Mesenchymal stem cell (in vitro differentiated cells and primary cell): ENCODE results near the gene HHLA2.

Experiments used
- DNase-seq: peaks from one replicate; pipeline ENCODE4 v3.0.0-alpha.2; 2013
- H2AFZ ChIP-seq: one replicate; pipeline ENCODE4 v1.6.1; 2013; ENCODE audit warnings: low read depth, mild to moderate bottlenecking, control low read depth, inconsistent platforms, low read length, moderate library complexity
- H2AK5ac ChIP-seq: 2 replicates; pipeline ENCODE4 v1.6.1; 2013; ENCODE audit warnings: low read length, moderate library complexity, mild to moderate bottlenecking, inconsistent platforms; ENCODE audit not compliant: severe bottlenecking
- H2BK120ac ChIP-seq: one replicate; pipeline ENCODE4 v1.6.1; 2013; ENCODE audit warnings: low read depth, mild to moderate bottlenecking, inconsistent platforms, low read length, moderate library complexity
- H2BK12ac ChIP-seq, 2 experiments: one replicate each; pipeline ENCODE4 v1.6.1; 2013; ENCODE audit warnings: inconsistent platforms in 2 of 2, low read length in 2 of 2, mild to moderate bottlenecking in 2 of 2, moderate library complexity in 2 of 2, control low read depth in 1 of 2
- H2BK15ac ChIP-seq: one replicate; pipeline ENCODE4 v1.6.1; 2013; ENCODE audit warnings: mild to moderate bottlenecking, low read depth, inconsistent platforms; ENCODE audit not compliant: poor library complexity, severe bottlenecking
- H2BK5ac ChIP-seq: 2 replicates; pipeline ENCODE4 v1.6.1; 2013; ENCODE audit warnings: low read depth, mild to moderate bottlenecking, low read length, control low read depth, inconsistent platforms; ENCODE audit not compliant: poor library complexity, severe bottlenecking
- H3K14ac ChIP-seq, 2 experiments: one replicate each; pipeline ENCODE4 v1.6.1; 2013; ENCODE audit warnings: inconsistent platforms in 2 of 2, low read length in 2 of 2, control low read depth in 1 of 2, mild to moderate bottlenecking in 1 of 2, moderate library complexity in 1 of 2
- H3K18ac ChIP-seq, 2 experiments: one replicate each; pipeline ENCODE4 v1.6.1; 2013; ENCODE audit warnings: inconsistent platforms in 2 of 2, low read length in 2 of 2, control low read depth in 1 of 2, low read depth in 1 of 2, mild to moderate bottlenecking in 1 of 2
- H3K23ac ChIP-seq, 2 experiments: one replicate each; pipeline ENCODE4 v1.6.1; 2013; ENCODE audit warnings: inconsistent platforms in 2 of 2, low read length in 2 of 2, mild to moderate bottlenecking in 2 of 2, moderate library complexity in 2 of 2, control low read depth in 1 of 2
- H3K27ac ChIP-seq: 2 replicates; pipeline ENCODE4 v1.5.1; 2013; ENCODE audit warnings: mild to moderate bottlenecking, moderate library complexity, low read length, control low read depth, inconsistent platforms; ENCODE audit not compliant: poor library complexity, severe bottlenecking
- H3K27me3 ChIP-seq, 2 experiments: 2 replicates each; pipeline versions ENCODE4 v1.6.1 to v1.7.0; 2013; ENCODE audit warnings: low read length in 2 of 2, mild to moderate bottlenecking in 2 of 2, moderate library complexity in 2 of 2, control low read depth in 1 of 2, inconsistent platforms in 1 of 2; ENCODE audit not compliant: control insufficient read depth in 1 of 2, insufficient read depth in 1 of 2
- H3K36me3 ChIP-seq, 2 experiments: 2 replicates each; pipeline versions ENCODE4 v1.6.1 to v1.7.0; 2013; ENCODE audit warnings: low read length in 2 of 2, control low read depth in 1 of 2, inconsistent platforms in 1 of 2, low read depth in 1 of 2, mild to moderate bottlenecking in 1 of 2; ENCODE audit not compliant: insufficient read depth in 2 of 2, control insufficient read depth in 1 of 2
- H3K4ac ChIP-seq, 2 experiments: one replicate each; pipeline ENCODE4 v1.6.1; 2013; ENCODE audit warnings: inconsistent platforms in 2 of 2, low read length in 2 of 2, mild to moderate bottlenecking in 2 of 2, moderate library complexity in 2 of 2, control low read depth in 1 of 2, low read depth in 1 of 2
- H3K4me1 ChIP-seq: 2 replicates; pipeline ENCODE4 v1.6.1; 2013; ENCODE audit warnings: low read depth, low read length, control low read depth; ENCODE audit not compliant: control insufficient read depth, insufficient read depth
- H3K4me2 ChIP-seq: 2 replicates; pipeline ENCODE4 v1.6.1; 2013; ENCODE audit warnings: low read length, mild to moderate bottlenecking, inconsistent platforms; ENCODE audit not compliant: poor library complexity, severe bottlenecking
- H3K4me3 ChIP-seq, 2 experiments: 2 replicates each; pipeline versions ENCODE4 v1.5.1 to v1.7.0; 2013; ENCODE audit warnings: low read length in 2 of 2, mild to moderate bottlenecking in 2 of 2, control low read depth in 1 of 2, low read depth in 1 of 2; ENCODE audit not compliant: insufficient read depth in 1 of 2
- H3K79me1 ChIP-seq: replicated peaks from 2 replicates; pipeline ENCODE4 v1.6.1; 2013; ENCODE audit warnings: mild to moderate bottlenecking, control low read depth, low read length, inconsistent platforms; ENCODE audit not compliant: poor library complexity, severe bottlenecking
- H3K9ac ChIP-seq: 2 replicates; pipeline ENCODE4 v1.7.0; 2013; ENCODE audit warnings: mild to moderate bottlenecking, low read length, moderate library complexity
- H3K9me3 ChIP-seq: 2 replicates; pipeline ENCODE4 v1.7.0; 2013; ENCODE audit warnings: mild to moderate bottlenecking, low read length; ENCODE audit not compliant: control insufficient read depth
- H4K8ac ChIP-seq: one replicate; pipeline ENCODE4 v1.6.1; 2013; ENCODE audit warnings: inconsistent platforms, mild to moderate bottlenecking, low read length, moderate library complexity
- H4K91ac ChIP-seq: one replicate; pipeline ENCODE4 v1.6.1; 2013; ENCODE audit warnings: mild to moderate bottlenecking, low read length, inconsistent platforms
- WGBS: methylation state at CpG from one replicate; pipeline ENCODE4 v1.1.7; 2013; ENCODE audit warnings: mixed read lengths; 5-methylcytosine and 5-hydroxymethylcytosine counted together

Gene HHLA2

DNA sequence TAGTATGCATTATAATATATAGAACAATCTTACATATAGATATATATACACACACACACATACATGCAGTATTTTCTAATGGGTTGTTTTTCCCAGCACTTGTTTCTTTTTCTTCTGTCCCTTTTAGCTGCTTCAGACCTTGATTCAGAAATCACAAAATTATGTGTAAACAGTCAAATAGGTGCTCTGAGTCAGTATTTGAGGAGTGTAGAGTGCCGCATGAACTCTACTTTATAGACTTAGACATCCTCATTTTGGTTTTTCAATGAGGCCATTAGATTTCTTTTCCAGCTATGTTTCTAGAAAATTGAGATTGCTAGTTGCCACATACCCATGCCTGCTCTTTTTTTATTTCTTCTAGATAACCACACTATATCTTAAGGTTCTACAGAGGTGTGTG lies 58.2 kb downstream of the HHLA2 start:
- no peak overlapping the region for H3K4me3 ChIP-seq
- no peak overlapping the region for H2BK15ac ChIP-seq
- no peak overlapping the region for H4K8ac ChIP-seq
- H2BK5ac ChIP-seq = no peak overlapping the region
- no peak overlapping the region for H2AFZ ChIP-seq
- no peaks in the 10 kb centered on the region for H3K27me3 ChIP-seq
- H2BK120ac ChIP-seq = no peak overlapping the region
- no peaks in the 10 kb centered on the region for H3K4me1 ChIP-seq
- H3K9me3 ChIP-seq = no peaks in the 10 kb centered on the region
- WGBS = no CpG with 5 or more reads among the region's 1 CpG
- no peak overlapping the region for H2AK5ac ChIP-seq
- H3K14ac ChIP-seq = no peak overlapping the region
- no peak overlapping the region for H3K27ac ChIP-seq
- DNase-seq = no peak
- H3K9ac ChIP-seq = no peak overlapping the region
- no peak overlapping the region for H3K4me2 ChIP-seq
- no peak overlapping the region for H3K4ac ChIP-seq
- H2BK12ac ChIP-seq = no peak overlapping the region
- no peaks in the 10 kb centered on the region for H3K36me3 ChIP-seq
- no peak overlapping the region for H4K91ac ChIP-seq
- no peak overlapping the region for H3K18ac ChIP-seq
- H3K79me1 ChIP-seq = no peaks in the 10 kb centered on the region
- no peak overlapping the region for H3K23ac ChIP-seq

DNA sequence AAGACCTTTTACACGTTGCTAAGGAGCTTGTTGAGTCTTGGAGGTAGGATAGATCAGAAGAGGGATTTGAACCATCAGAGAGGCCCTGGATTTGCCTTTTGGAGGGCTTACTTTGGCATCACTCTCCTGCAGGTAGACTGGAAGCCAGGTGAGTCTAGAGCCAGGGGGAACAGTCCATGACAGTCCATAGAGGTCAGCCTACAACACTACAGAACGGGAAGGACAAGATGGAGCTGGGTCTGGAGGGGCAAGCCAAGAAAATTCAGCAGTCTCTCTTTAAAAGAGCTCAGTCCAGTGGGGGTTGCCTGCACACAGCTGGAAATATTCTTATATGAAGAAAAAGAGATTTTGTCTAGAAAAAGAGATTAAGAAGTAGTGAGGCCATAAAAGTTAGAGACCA lies 60.7 kb downstream of the HHLA2 start:
- DNase-seq = no peak
- H2AK5ac ChIP-seq = no peak overlapping the region
- 66% methylated on average over 2 of the region's 2 CpGs for WGBS

DNA sequence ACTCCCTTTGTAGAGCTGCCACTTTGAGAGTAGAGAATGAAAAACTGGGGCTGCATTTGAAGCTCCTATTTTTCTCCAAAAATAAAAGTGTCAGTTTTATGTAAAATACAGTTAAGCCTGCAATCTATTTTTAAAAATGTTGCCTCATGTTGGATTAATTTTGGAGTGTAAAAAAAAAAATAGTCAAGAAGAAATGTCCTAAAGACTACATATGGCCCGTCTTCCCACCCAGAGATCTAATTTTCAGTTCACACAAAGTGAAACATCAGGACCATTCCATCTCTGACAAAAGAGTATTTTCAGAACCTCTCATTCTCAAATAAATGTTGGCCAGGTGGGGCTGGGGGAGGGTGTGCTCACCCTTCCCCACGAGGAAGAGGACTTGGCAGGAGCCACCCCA lies 62.7 kb downstream of the HHLA2 start:
- no peak overlapping the region for H3K27ac ChIP-seq
- no peak overlapping the region for H2BK15ac ChIP-seq
- no peak overlapping the region for H3K4me2 ChIP-seq
- H3K79me1 ChIP-seq = no peaks in the 10 kb centered on the region
- no peak overlapping the region for H2AFZ ChIP-seq
- no peak for DNase-seq
- no peaks in the 10 kb centered on the region for H3K4me1 ChIP-seq
- H2BK12ac ChIP-seq = no peak overlapping the region
- no peak overlapping the region for H3K23ac ChIP-seq
- H3K4ac ChIP-seq = no peak overlapping the region
- H4K91ac ChIP-seq = no peak overlapping the region
- no peak overlapping the region for H3K18ac ChIP-seq
- WGBS = 55% methylated on average over 1 of the region's 2 CpGs
- no peak overlapping the region for H2AK5ac ChIP-seq
- H3K27me3 ChIP-seq = peaks cover 0 to 5% of the 10 kb centered on the region in 2 experiments
- H4K8ac ChIP-seq = no peak overlapping the region
- no peaks in the 10 kb centered on the region for H3K9me3 ChIP-seq
- no peak overlapping the region for H3K4me3 ChIP-seq
- no peak overlapping the region for H3K14ac ChIP-seq
- H2BK120ac ChIP-seq = no peak overlapping the region
- H2BK5ac ChIP-seq = no peak overlapping the region
- H3K36me3 ChIP-seq = no peaks in the 10 kb centered on the region
- H3K9ac ChIP-seq = no peak overlapping the region

More for the DNA sequence above, 60.7 kb downstream of the HHLA2 start:
- Histone ChIP-seq H3K4ac (no peak overlapping the region), H3K23ac (no peak overlapping the region), H2AFZ (no peak overlapping the region), H3K14ac (no peak overlapping the region), H3K4me3 (no peak overlapping the region), H3K9ac (no peak overlapping the region), H2BK12ac (no peak overlapping the region), H2BK15ac (no peak overlapping the region), H3K18ac (no peak overlapping the region), H4K8ac (no peak overlapping the region), H3K4me1 (no peaks in the 10 kb centered on the region), H3K9me3 (no peaks in the 10 kb centered on the region), H3K27ac (no peak overlapping the region), H2BK5ac (no peak overlapping the region), H2BK120ac (no peak overlapping the region), H3K27me3 (peaks cover 0 to 5% of the 10 kb centered on the region in 2 experiments), H4K91ac (no peak overlapping the region), H3K36me3 (no peaks in the 10 kb centered on the region), H3K79me1 (no peaks in the 10 kb centered on the region), H3K4me2 (no peak overlapping the region)

DNA sequence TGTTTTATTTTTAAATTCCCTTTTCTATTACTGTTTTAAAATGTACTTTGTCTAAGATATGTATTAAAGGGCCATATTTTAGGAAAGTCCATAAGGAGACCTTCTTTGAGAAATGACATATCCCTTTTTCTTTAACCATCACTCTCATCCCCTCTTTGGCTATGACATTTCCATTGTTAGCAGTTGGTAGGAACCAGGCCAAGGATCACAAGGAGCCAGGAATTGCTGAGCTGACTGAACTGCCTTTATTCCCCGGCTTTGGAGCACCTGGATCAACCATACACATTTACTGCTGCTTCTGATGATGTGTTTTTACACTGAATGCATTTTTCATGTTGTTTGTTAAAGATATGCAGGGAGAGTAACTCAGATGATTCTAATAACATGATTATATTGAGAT lies 79.7 kb downstream of the HHLA2 start:
- Histone ChIP-seq H2BK120ac (no peak overlapping the region), H3K27ac (no peak overlapping the region), H3K4me2 (no peak overlapping the region), H3K9ac (no peak overlapping the region), H3K4me1 (no peaks in the 10 kb centered on the region), H3K4ac (no peak overlapping the region), H3K23ac (no peak overlapping the region), H2BK15ac (no peak overlapping the region), H3K18ac (no peak overlapping the region), H3K9me3 (no peaks in the 10 kb centered on the region), H3K27me3 (no peaks in the 10 kb centered on the region), H2BK12ac (no peak overlapping the region), H2AK5ac (no peak overlapping the region), H3K79me1 (no peaks in the 10 kb centered on the region), H4K8ac (no peak overlapping the region), H2AFZ (no peak overlapping the region), H3K36me3 (no peaks in the 10 kb centered on the region), H3K14ac (no peak overlapping the region), H3K4me3 (no peak overlapping the region), H2BK5ac (no peak overlapping the region), H4K91ac (no peak overlapping the region)
- WGBS = 0% methylated on average over 1 of the region's 1 CpG
- no peak for DNase-seq
